H1 (cell line): ENCODE measurements around the gene RBM19. TPM values are rescaled to one million over a fixed set of nuclear protein-coding genes. Genes with fewer than 3 reads are reported as not detected.

ENCODE experiments used
- GABPA ChIP-seq: IDR thresholded peaks from 2 replicates; pipeline ENCODE4 v1.6.1; 2011; ENCODE audit warnings: mild to moderate bottlenecking, low read length, moderate library complexity, borderline replicate concordance; ENCODE audit not compliant: insufficient read depth
- GTF2F1 ChIP-seq: IDR thresholded peaks from 2 replicates; pipeline ENCODE4 v1.6.1; 2012; ENCODE audit warnings: low read depth, low read length, improper control_type of control experiment, borderline replicate concordance
- RNF2 ChIP-seq: fragments of 200-900, 300-1000 bp; sonication (generic); IDR thresholded peaks from 2 replicates; pipeline ENCODE4 v1.7.1; 2016; ENCODE audit warnings: borderline replicate concordance, low read depth, mild to moderate bottlenecking, antibody characterized with exemption, low read length; ENCODE audit not compliant: poor library complexity, severe bottlenecking; ENCODE audit errors: missing control alignments
- RXRA ChIP-seq: IDR thresholded peaks from 2 replicates; pipeline ENCODE4 v1.6.1; 2011; ENCODE audit warnings: low read depth, mild to moderate bottlenecking, low read length, moderate library complexity; ENCODE audit not compliant: insufficient read depth
- SAP30 ChIP-seq: fragments of 300-600 bp; sonication (generic); IDR thresholded peaks from 2 replicates; pipeline ENCODE4 v1.7.1; 2012; ENCODE audit warnings: low read length, moderate library complexity, mild to moderate bottlenecking, inconsistent platforms; ENCODE audit not compliant: insufficient read depth, insufficient replicate concordance
- SIN3A ChIP-seq, 2 experiments: IDR thresholded peaks in 1 of 2; conservative IDR thresholded peaks in 1 of 2; 2 replicates each; pipeline ENCODE4 v1.6.1; 2011 to 2012; ENCODE audit warnings: low read length in 2 of 2, improper control_type of control experiment in 1 of 2, low read depth in 1 of 2, mild to moderate bottlenecking in 1 of 2
- SRF ChIP-seq: IDR thresholded peaks from 2 replicates; pipeline ENCODE4 v1.6.1; 2011; ENCODE audit warnings: mild to moderate bottlenecking, low read depth, low read length, moderate library complexity
- ZNF274 ChIP-seq: IDR thresholded peaks from 2 replicates; pipeline ENCODE4 v1.7.0; 2012; ENCODE audit warnings: low read length, borderline replicate concordance; ENCODE audit errors: extremely low read depth
- polyA plus RNA-seq, 7 experiments: library from polyadenylated mRNA; depleted of rRNA in 3 of 7; stranded (reverse) in 5 of 7; unstranded in 2 of 7; fragments of >200 nt in 5 of 7; fragments of 200-250 nt in 2 of 7; gene quantifications; 1 replicate in 5 of 7; 2 replicates in 1 of 7; 4 replicates in 1 of 7; pipeline versions ENCODE4 v1.2.1 to v1.2.3, GENCODE V29; 2011 to 2013; ENCODE audit warnings: missing spikeins in 2 of 7, mixed read lengths in 2 of 7
- total RNA-seq: library from RNA; stranded (reverse); fragmentation: NEBNext Ultra II Directional; extraction: Animal tissue kit (Norgen Biotek cat#: 25700); gene quantifications from 2 replicates; pipeline ENCODE4 v1.2.1, GENCODE V29; 2021
- TF ChIP-seq, protein P1 (sequence below): fragments of 300-600 bp; sonication (generic); IDR thresholded peaks from 2 replicates; pipeline ENCODE4 v1.7.1; 2012; ENCODE audit warnings: low read length, moderate library complexity, mild to moderate bottlenecking, inconsistent platforms; ENCODE audit not compliant: insufficient replicate concordance
- TF ChIP-seq, protein P2 (sequence below): IDR thresholded peaks from 2 replicates; pipeline ENCODE4 v1.6.1; 2012; ENCODE audit warnings: inconsistent platforms

Gene RBM19
- total and polyA plus RNA-seq, 2 of the 8 experiments (the other 6 are each of a cell fraction or from before 2014, with no cell fraction given): 23.4 to 61.9 TPM

DNA sequence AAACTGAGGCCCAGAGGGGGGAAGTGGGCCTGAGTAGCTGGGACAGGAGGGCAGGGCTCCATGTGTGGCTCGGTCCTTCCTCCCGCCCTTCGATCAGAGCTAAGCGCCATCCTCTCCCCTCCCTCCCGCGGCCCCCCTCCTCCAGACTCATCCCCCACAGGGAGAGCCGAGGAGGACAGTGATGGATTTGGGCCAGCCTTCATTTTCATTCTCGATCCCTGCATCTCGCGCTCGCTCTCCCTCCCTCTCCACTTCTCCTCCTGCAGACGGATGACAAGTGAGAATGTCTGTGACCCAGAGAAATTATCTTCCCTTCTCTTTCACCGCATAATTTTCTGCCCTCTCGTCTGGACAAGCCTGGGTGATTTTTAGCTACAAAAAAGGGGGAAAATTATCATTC lies 183.3 kb downstream of the RBM19 start (continued):
- TF ChIP-seq, protein P1, sequence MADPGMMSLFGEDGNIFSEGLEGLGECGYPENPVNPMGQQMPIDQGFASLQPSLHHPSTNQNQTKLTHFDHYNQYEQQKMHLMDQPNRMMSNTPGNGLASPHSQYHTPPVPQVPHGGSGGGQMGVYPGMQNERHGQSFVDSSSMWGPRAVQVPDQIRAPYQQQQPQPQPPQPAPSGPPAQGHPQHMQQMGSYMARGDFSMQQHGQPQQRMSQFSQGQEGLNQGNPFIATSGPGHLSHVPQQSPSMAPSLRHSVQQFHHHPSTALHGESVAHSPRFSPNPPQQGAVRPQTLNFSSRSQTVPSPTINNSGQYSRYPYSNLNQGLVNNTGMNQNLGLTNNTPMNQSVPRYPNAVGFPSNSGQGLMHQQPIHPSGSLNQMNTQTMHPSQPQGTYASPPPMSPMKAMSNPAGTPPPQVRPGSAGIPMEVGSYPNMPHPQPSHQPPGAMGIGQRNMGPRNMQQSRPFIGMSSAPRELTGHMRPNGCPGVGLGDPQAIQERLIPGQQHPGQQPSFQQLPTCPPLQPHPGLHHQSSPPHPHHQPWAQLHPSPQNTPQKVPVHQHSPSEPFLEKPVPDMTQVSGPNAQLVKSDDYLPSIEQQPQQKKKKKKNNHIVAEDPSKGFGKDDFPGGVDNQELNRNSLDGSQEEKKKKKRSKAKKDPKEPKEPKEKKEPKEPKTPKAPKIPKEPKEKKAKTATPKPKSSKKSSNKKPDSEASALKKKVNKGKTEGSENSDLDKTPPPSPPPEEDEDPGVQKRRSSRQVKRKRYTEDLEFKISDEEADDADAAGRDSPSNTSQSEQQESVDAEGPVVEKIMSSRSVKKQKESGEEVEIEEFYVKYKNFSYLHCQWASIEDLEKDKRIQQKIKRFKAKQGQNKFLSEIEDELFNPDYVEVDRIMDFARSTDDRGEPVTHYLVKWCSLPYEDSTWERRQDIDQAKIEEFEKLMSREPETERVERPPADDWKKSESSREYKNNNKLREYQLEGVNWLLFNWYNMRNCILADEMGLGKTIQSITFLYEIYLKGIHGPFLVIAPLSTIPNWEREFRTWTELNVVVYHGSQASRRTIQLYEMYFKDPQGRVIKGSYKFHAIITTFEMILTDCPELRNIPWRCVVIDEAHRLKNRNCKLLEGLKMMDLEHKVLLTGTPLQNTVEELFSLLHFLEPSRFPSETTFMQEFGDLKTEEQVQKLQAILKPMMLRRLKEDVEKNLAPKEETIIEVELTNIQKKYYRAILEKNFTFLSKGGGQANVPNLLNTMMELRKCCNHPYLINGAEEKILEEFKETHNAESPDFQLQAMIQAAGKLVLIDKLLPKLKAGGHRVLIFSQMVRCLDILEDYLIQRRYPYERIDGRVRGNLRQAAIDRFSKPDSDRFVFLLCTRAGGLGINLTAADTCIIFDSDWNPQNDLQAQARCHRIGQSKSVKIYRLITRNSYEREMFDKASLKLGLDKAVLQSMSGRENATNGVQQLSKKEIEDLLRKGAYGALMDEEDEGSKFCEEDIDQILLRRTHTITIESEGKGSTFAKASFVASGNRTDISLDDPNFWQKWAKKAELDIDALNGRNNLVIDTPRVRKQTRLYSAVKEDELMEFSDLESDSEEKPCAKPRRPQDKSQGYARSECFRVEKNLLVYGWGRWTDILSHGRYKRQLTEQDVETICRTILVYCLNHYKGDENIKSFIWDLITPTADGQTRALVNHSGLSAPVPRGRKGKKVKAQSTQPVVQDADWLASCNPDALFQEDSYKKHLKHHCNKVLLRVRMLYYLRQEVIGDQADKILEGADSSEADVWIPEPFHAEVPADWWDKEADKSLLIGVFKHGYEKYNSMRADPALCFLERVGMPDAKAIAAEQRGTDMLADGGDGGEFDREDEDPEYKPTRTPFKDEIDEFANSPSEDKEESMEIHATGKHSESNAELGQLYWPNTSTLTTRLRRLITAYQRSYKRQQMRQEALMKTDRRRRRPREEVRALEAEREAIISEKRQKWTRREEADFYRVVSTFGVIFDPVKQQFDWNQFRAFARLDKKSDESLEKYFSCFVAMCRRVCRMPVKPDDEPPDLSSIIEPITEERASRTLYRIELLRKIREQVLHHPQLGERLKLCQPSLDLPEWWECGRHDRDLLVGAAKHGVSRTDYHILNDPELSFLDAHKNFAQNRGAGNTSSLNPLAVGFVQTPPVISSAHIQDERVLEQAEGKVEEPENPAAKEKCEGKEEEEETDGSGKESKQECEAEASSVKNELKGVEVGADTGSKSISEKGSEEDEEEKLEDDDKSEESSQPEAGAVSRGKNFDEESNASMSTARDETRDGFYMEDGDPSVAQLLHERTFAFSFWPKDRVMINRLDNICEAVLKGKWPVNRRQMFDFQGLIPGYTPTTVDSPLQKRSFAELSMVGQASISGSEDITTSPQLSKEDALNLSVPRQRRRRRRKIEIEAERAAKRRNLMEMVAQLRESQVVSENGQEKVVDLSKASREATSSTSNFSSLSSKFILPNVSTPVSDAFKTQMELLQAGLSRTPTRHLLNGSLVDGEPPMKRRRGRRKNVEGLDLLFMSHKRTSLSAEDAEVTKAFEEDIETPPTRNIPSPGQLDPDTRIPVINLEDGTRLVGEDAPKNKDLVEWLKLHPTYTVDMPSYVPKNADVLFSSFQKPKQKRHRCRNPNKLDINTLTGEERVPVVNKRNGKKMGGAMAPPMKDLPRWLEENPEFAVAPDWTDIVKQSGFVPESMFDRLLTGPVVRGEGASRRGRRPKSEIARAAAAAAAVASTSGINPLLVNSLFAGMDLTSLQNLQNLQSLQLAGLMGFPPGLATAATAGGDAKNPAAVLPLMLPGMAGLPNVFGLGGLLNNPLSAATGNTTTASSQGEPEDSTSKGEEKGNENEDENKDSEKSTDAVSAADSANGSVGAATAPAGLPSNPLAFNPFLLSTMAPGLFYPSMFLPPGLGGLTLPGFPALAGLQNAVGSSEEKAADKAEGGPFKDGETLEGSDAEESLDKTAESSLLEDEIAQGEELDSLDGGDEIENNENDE: no peak
- TF ChIP-seq GTF2F1 (no peak), RNF2 (no peak), SAP30 (no peak), RXRA (no peak), GABPA (no peak), SRF (no peak), ZNF274 (no peak), SIN3A (conservative IDR thresholded peaks at IDR 0.05 in 1 of 2, IDR thresholded peaks at IDR 0.05 in 1 of 2; ENCODE audit: low read depth in 1 of 2, low read length in 2 of 2) (no peak)
- TF ChIP-seq, protein P2, sequence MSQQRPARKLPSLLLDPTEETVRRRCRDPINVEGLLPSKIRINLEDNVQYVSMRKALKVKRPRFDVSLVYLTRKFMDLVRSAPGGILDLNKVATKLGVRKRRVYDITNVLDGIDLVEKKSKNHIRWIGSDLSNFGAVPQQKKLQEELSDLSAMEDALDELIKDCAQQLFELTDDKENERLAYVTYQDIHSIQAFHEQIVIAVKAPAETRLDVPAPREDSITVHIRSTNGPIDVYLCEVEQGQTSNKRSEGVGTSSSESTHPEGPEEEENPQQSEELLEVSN: no peak
